Activated T-cell treated with anti-CD3 and anti-CD28 coated beads, Interleukin-2, amount 50 U/mL, for 4 hours (primary cell): ENCODE results near the gene TRPM8. TPM values are rescaled to one million over a fixed set of nuclear protein-coding genes. Genes with fewer than 3 reads are reported as not detected.

ENCODE experiments used
- ATAC-seq, 2 donors: fragments of 200-7000 bp; cut with Tn5 transposase; one replicate each; pipeline ENCODE4 v1.10.0; 2021
- DNase-seq: peaks from one replicate; pipeline ENCODE4 v3.0.0-alpha.2; 2020
- H3K27me3 Mint-ChIP-seq: one replicate; pipeline ENCODE4 v1.8.0; 2021; ENCODE audit warnings: low read depth, mixed read lengths
- H3K36me3 Mint-ChIP-seq: one replicate; pipeline ENCODE4 v1.8.0; 2022; ENCODE audit warnings: mixed read lengths; ENCODE audit not compliant: insufficient read depth
- H3K4me1 Mint-ChIP-seq: one replicate; pipeline ENCODE4 v1.8.0; 2021; ENCODE audit warnings: low read depth, mixed read lengths
- H3K4me3 Mint-ChIP-seq: one replicate; pipeline ENCODE4 v1.8.0; 2021; ENCODE audit warnings: mild to moderate bottlenecking, moderate library complexity, mixed read lengths
- H3K9me3 Mint-ChIP-seq: one replicate; pipeline ENCODE4 v1.8.0; 2021; ENCODE audit warnings: mixed read lengths
- total RNA-seq, 3 donors: library from RNA; stranded (reverse); gene quantifications; one replicate each; pipeline ENCODE4 v1.2.1, GENCODE V29; 2021

Gene TRPM8
- total RNA-seq, 3 donors from 2014 or later: 0.11 TPM; not detected in 2

DNA sequence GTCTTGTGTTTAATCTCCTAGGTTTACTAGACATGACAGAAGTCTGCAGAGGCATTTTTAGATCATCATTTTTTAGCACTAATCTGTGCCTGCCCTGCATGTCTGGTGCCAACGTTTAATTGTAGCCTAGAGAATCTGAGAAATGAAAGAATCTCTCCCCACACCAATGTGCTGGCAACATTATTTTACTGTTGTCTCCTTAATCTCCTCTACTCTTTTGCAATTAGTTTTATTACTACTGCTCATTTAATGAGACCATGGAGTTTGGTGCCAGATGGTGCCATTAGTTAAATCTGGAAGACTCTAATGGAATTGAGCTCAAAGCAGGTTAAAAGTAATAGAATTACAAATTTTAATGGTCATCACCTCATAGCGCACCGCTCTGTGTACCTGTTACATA, 129.3 kb downstream of the TRPM8 start:
- ATAC-seq: no peak
- H3K36me3 Mint-ChIP-seq: no peaks in the 10 kb centered on the region
- no peak for DNase-seq
- no peaks in the 10 kb centered on the region for H3K9me3 Mint-ChIP-seq
- H3K4me1 Mint-ChIP-seq: no peaks in the 10 kb centered on the region
- H3K4me3 Mint-ChIP-seq: no peak overlapping the region
- H3K27me3 Mint-ChIP-seq: no peaks in the 10 kb centered on the region

DNA sequence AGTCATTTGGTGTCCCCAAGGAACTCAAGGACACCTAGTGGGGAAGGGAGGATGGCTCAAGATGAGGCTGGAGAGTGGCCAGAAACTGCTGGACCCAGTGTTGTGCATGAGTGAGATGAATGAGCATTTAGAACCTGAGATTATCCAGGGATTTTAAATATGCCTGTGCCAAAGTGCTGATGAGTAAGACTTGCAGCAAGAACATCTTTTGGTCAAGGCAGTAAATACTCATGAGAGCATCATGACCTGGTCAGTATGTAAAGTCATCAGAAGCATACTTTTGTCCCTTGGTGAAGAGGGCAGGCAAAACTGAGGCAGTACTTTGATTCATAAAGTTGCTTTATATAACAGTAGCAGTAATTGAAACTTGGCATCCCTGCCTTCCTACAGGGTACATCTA, 130.2 kb downstream of the TRPM8 start:
- Mint-ChIP-seq H3K4me1 (no peaks in the 10 kb centered on the region), H3K9me3 (no peaks in the 10 kb centered on the region), H3K4me3 (no peak overlapping the region), H3K36me3 (no peaks in the 10 kb centered on the region), H3K27me3 (no peaks in the 10 kb centered on the region)
- no peak for ATAC-seq
- no peak for DNase-seq

DNA sequence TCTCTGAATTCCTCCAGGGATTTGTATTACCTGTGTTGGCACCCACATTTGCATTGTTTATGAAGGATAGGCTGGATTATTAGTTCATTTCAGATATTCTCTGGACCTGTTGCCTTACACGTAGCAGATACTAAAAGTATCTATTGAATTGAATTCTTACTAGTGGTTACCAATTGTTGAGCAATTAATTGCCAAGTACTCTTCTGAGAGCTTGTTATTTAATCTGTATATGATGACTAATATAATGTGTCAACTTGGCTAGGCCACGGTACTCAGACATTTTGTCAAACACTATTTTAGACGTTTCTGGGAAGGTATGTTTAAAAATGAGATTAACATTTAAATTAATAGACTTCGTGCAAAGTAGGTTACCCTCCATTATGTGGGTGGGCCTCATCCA, 130.9 kb downstream of the TRPM8 start:
- Mint-ChIP-seq H3K36me3 (no peaks in the 10 kb centered on the region), H3K4me1 (no peaks in the 10 kb centered on the region), H3K4me3 (no peak overlapping the region)

DNA sequence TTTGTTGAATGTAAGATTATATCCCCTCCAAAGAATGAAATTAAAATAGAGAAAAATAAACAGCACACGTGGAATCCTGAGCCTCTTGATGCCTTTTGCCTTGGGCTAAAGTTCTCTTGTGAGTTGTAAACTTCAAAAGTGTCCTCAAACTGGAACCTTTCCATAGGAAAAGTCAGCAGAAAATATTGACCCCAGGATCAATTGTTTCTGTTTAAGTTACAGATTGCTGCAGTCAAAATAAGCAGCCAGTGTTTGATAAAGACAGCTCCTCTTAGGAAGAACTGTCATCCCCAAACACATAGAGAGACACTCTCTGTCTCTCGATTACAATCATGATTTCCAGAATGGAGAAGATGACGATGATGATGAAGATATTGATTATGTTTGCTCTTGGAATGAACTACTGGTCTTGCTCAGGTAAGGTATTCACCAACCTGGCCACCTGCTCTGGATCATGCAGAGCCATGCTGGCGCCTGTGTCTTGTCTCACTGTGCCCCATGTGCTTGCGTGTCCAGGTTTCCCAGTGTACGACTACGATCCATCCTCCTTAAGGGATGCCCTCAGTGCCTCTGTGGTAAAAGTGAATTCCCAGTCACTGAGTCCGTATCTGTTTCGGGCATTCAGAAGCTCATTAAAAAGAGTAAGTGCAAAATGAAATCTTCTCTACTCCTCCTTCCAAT, 133.4 kb downstream of the TRPM8 start, which contains the start of gene SPP2:
Gene SPP2, plus strand, starts transcription at position 248 of the 681 bp plus-strand sequence. Its CDS starts 85 bp downstream, at position 333.
- Mint-ChIP-seq H3K9me3 (no peaks in the 10 kb centered on the region), H3K4me1 (no peaks in the 10 kb centered on the region), H3K36me3 (no peaks in the 10 kb centered on the region), H3K4me3 (no peak within 1 kb of the TSS), H3K27me3 (no peaks in the 10 kb centered on the region)
- DNase-seq (no peak), ATAC-seq (no peak)

More for the DNA sequence above, 130.9 kb downstream of the TRPM8 start:
- DNase-seq (no peak), ATAC-seq (no peak)
- H3K27me3 Mint-ChIP-seq: no peaks in the 10 kb centered on the region
- H3K9me3 Mint-ChIP-seq: no peaks in the 10 kb centered on the region

DNA sequence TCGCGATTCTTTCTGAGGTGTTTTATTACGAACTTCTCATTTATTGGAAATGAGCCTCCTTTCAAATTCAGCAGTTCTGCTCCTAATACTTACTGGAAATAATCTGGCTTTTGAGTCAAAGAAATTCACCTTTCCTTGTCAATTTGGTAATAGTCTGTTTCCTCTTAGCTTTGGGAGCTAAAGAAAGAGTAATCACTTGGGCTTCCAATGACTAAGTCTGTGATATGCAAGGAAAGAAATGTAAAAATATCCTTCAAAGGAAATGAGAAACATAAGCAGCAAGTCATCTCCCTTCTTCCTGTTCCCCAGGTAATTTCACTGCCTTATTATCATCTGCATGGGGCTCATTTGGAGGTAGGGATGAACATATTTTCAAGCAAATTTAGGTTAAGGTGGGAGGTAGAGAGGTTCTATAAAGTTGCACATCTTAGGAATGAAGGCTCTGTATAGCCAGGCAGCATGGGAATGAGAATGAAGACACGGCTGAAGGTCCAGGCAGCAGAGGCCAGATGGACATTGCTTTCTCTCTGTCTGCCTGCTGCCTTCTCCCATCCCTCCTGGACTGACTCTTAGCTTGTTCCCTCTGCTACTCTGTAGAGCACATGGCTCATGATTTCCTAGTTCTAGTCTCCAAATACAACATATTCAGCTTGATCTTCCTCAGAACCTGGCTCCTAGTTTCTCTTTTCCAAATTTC, 134.3 kb downstream of the TRPM8 start:
- no peaks in the 10 kb centered on the region for H3K36me3 Mint-ChIP-seq
- ATAC-seq (no peak), DNase-seq (no peak)
- no peaks in the 10 kb centered on the region for H3K27me3 Mint-ChIP-seq
- no peak overlapping the region for H3K4me3 Mint-ChIP-seq
- no peaks in the 10 kb centered on the region for H3K9me3 Mint-ChIP-seq
- no peaks in the 10 kb centered on the region for H3K4me1 Mint-ChIP-seq

DNA sequence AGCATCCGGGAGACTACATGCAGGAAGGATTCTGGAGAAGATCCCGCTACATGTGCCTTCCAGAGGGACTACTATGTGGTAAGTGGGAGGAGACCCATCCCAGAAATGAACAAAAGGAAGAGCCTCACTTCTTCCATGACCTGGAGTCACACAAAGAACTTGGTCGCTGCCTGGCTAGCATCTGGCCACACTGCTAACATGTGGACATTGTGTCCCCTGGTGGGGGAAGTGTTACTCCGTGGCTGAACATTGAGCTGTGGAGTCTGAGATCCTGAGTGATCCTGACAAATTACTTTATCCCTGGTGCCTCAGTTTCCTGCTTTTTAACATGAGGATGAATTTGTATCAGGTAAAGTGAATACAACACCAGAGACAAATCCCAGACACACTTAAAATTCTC, 141.7 kb downstream of the TRPM8 start:
- no peak for DNase-seq
- no peak overlapping the region for H3K4me3 Mint-ChIP-seq
- no peaks in the 10 kb centered on the region for H3K36me3 Mint-ChIP-seq
- peaks cover 2% of the 10 kb centered on the region for H3K27me3 Mint-ChIP-seq
- ATAC-seq: no peak
- H3K4me1 Mint-ChIP-seq: peaks cover 7% of the 10 kb centered on the region
- no peaks in the 10 kb centered on the region for H3K9me3 Mint-ChIP-seq

DNA sequence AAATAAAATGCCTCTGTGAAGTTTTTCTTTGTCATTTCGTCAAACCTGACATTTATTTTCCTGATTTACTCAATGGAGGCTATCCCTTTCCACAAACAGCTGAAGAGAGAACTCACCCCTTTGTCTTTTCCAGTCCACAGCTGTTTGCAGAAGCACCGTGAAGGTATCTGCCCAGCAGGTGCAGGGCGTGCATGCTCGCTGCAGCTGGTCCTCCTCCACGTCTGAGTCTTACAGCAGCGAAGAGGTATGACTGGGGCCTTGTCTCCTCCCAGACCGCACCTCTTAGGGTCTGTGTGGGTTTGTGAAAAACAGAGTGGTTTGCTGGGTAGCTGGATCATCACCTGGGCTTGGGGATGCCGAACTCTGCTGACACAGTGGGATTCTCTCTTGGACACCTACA, 143.1 kb downstream of the TRPM8 start:
- Mint-ChIP-seq H3K27me3 (peaks cover 2% of the 10 kb centered on the region), H3K9me3 (no peaks in the 10 kb centered on the region), H3K4me3 (no peak overlapping the region), H3K36me3 (no peaks in the 10 kb centered on the region), H3K4me1 (peaks cover 7% of the 10 kb centered on the region)
- no peak for ATAC-seq
- no peak for DNase-seq

DNA sequence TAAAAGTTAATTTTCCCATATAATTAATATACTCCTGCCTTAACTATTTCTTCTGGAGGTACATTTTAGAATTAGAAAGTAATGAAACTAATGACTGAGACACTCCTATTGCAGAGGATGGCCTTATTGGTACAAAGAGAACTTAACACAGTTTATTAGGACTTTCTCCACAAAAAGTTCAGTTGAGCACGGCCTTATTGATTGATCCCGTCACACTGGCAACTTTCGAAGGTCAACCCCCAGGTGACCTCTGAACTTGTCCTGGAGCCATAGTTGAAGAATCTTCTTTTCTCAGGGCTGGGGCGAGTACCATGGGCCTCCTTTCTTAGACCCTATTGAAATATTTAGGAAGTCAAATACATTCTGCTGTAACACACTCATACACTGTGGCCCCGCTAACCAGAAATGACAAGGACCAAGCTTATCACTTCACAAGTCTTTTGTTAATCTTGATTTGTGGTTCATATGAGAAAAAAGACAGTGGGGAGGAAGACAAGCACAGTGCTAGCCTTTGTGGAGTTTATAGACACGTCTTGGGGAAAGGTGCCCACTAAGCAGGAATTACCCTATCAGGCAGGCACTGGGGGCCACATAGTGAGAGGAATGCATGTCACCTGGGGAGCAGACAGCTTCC, 144.6 kb downstream of the TRPM8 start:
- no peaks in the 10 kb centered on the region for H3K36me3 Mint-ChIP-seq
- H3K4me3 Mint-ChIP-seq: no peak overlapping the region
- peaks cover 2% of the 10 kb centered on the region for H3K27me3 Mint-ChIP-seq
- ATAC-seq (no peak), DNase-seq (no peak)
- H3K9me3 Mint-ChIP-seq: no peaks in the 10 kb centered on the region
- H3K4me1 Mint-ChIP-seq: peaks cover 7% of the 10 kb centered on the region

DNA sequence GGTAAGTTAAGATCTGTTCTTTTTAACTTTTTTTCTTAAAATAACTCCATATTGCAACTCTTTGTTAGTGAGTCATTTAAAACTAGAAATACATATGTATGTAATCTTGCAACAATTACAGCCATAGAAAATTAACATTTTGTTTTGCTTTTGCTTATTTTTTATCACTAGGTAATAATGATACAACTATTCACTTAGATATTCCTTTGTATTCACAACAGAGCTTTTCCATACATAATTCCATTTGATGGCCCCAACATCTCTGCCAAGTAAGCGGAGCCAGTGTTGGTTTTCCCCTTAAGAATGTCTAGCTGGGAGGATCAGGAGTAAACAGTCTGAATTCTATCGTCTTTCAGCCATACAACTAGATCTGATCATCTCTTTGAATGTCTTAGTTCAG, 149.4 kb downstream of the TRPM8 start:
- no peak overlapping the region for H3K4me3 Mint-ChIP-seq
- DNase-seq: no peak
- no peak for ATAC-seq
- peaks cover 5% of the 10 kb centered on the region for H3K9me3 Mint-ChIP-seq
- no peaks in the 10 kb centered on the region for H3K36me3 Mint-ChIP-seq
- H3K4me1 Mint-ChIP-seq: peaks cover 8% of the 10 kb centered on the region
- no peaks in the 10 kb centered on the region for H3K27me3 Mint-ChIP-seq

Other genes starting within 250 kb of the TRPM8 start
- not detected for gene UGT1A9, start 245.5 kb upstream of the TRPM8 start, total RNA-seq
- under 1 TPM in 1 of 3 donors, not detected in 2; 0.10 TPM for gene UGT1A7, start 235.5 kb upstream of the TRPM8 start, total RNA-seq
- under 1 TPM in 1 of 3 donors, not detected in 2; 0.24 TPM for gene UGT1A6, start 224.5 kb upstream of the TRPM8 start, total RNA-seq
- not detected for gene UGT1A5, start 204.5 kb upstream of the TRPM8 start, total RNA-seq
- gene UGT1A4, start 198.6 kb upstream of the TRPM8 start, total RNA-seq: not detected
- gene UGT1A3, start 188.3 kb upstream of the TRPM8 start, total RNA-seq: not detected
- gene UGT1A1, start 157.1 kb upstream of the TRPM8 start, total RNA-seq: not detected
- not detected for gene MROH2A, start 139.0 kb upstream of the TRPM8 start, total RNA-seq
- 1 to 10 TPM; 4.3 to 6.2 (median 5.8) TPM for gene HJURP, start 62.8 kb upstream of the TRPM8 start, total RNA-seq
- gene SPP2, start 133.3 kb downstream of the TRPM8 start, total RNA-seq: not detected